Loucy (cell line): ENCODE results near the gene EFS.

Experiments
- H2AFZ ChIP-seq: fragments of 200-600 bp; sonication (generic); 2 replicates; pipeline ENCODE4 v1.6.0; 2016; ENCODE audit warnings: antibody characterized with exemption, mild to moderate bottlenecking, low read length, moderate library complexity
- H3F3A ChIP-seq: fragments of 200-600 bp; 2 replicates; pipeline ENCODE4 v1.6.0; 2016; ENCODE audit warnings: antibody characterized with exemption, low read depth, mild to moderate bottlenecking
- H3K27me3 ChIP-seq: fragments of 200-600 bp; sonication (generic); 2 replicates; pipeline ENCODE4 v1.6.1; 2014; ENCODE audit warnings: low read length, mild to moderate bottlenecking; ENCODE audit not compliant: insufficient read depth, poor library complexity, severe bottlenecking
- H3K36me3 ChIP-seq: fragments of 200-600 bp; sonication (generic); 2 replicates; pipeline ENCODE4 v1.6.1; 2016; ENCODE audit warnings: low read length; ENCODE audit not compliant: insufficient read depth
- H3K4me1 ChIP-seq: fragments of 200-600 bp; sonication (generic); 2 replicates; pipeline ENCODE4 v1.5.1; 2014; ENCODE audit warnings: low read length, mild to moderate bottlenecking; ENCODE audit not compliant: insufficient read depth, poor library complexity, severe bottlenecking
- H3K4me2 ChIP-seq: fragments of 200-600 bp; sonication (generic); 2 replicates; pipeline ENCODE4 v1.6.0; 2014; ENCODE audit warnings: antibody characterized with exemption, low read length, low read depth, mild to moderate bottlenecking; ENCODE audit not compliant: poor library complexity, severe bottlenecking
- H3K4me3 ChIP-seq: fragments of 200-600 bp; sonication (generic); 2 replicates; pipeline ENCODE4 v1.5.1; 2014; ENCODE audit warnings: low read length, mild to moderate bottlenecking, mixed read lengths; ENCODE audit not compliant: poor library complexity, severe bottlenecking
- H3K79me2 ChIP-seq: fragments of 200-600 bp; sonication (generic); 2 replicates; pipeline ENCODE4 v1.6.1; 2014; ENCODE audit warnings: low read length; ENCODE audit not compliant: insufficient read depth
- H3K9ac ChIP-seq: fragments of 200-600 bp; sonication (generic); 2 replicates; pipeline ENCODE4 v1.6.0; 2014; ENCODE audit warnings: mild to moderate bottlenecking, low read depth, low read length, moderate library complexity; ENCODE audit not compliant: poor library complexity, severe bottlenecking
- H3K9me2 ChIP-seq: fragments of 200-600 bp; sonication (generic); replicated peaks from 2 replicates; pipeline ENCODE4 v1.6.1; 2016; ENCODE audit warnings: low read depth, low read length, mixed read lengths
- H3K9me3 ChIP-seq: fragments of 200-600 bp; sonication (generic); 2 replicates; pipeline ENCODE4 v1.6.1; 2014; ENCODE audit warnings: mild to moderate bottlenecking, antibody characterized with exemption, low read length, low read depth; ENCODE audit not compliant: insufficient read depth
- H4K20me1 ChIP-seq: fragments of 200-600 bp; sonication (generic); 2 replicates; pipeline ENCODE4 v1.6.0; 2014; ENCODE audit warnings: antibody characterized with exemption, low read length, mild to moderate bottlenecking; ENCODE audit not compliant: insufficient read depth, poor library complexity, severe bottlenecking
- CTCF ChIP-seq: fragments of 200-600 bp; sonication (generic); conservative IDR thresholded peaks from 2 replicates; pipeline ENCODE4 v1.5.1; 2014; ENCODE audit warnings: mild to moderate bottlenecking, antibody characterized with exemption, low read length
- EZH2phosphoT487 ChIP-seq: fragments of 200-600 bp; IDR thresholded peaks from 2 replicates; pipeline ENCODE4 v1.6.1; 2018; ENCODE audit warnings: antibody characterized with exemption, mild to moderate bottlenecking, moderate library complexity, borderline replicate concordance

EFS gene

GRCh38 chr14:23321572-23322547 lies 43.1 kb downstream of the EFS start:
- Histone ChIP-seq H3K36me3 (peaks cover 25% of the 10 kb centered on the region; the same call in 1 of the 2 replicates), H2AFZ (no peak overlapping the region), H3K4me1 (peaks cover 27% of the 10 kb centered on the region), H4K20me1 (peaks cover 34% of the 10 kb centered on the region), H3K9me2 (no peaks in the 10 kb centered on the region), H3K9ac (peak overlapping the region; percentile 92), H3K9me3 (no peaks in the 10 kb centered on the region), H3K4me2 (peak overlapping the region; percentile 99), H3K79me2 (peaks cover 36% of the 10 kb centered on the region), H3K27me3 (no peaks in the 10 kb centered on the region), H3F3A (peaks cover 4% of the 10 kb centered on the region; the same call in 1 of the 2 replicates), H3K4me3 (peak overlapping the region; percentile 94)
- TF ChIP-seq CTCF, result no peak
- no peak for TF ChIP-seq EZH2phosphoT487

- H3K9me2 ChIP-seq, result no peaks in the 10 kb centered on the region
- TF ChIP-seq CTCF (no peak), EZH2phosphoT487 (no peak)
- H2AFZ ChIP-seq, result peak within 1 kb of the TSS; percentile 58
- H3K4me2 ChIP-seq, result peak within 1 kb of the TSS; percentile 99
- H4K20me1 ChIP-seq, result peaks cover 34% of the 10 kb centered on the region
- peaks cover 36% of the 10 kb centered on the region for H3K79me2 ChIP-seq
- peak within 1 kb of the TSS; percentile 92 for H3K9ac ChIP-seq
- no peaks in the 10 kb centered on the region for H3K9me3 ChIP-seq
- H3K4me1 ChIP-seq, result peaks cover 27% of the 10 kb centered on the region
- H3K4me3 ChIP-seq, result peak within 1 kb of the TSS; percentile 94
- peaks cover 20% of the 10 kb centered on the region; the same call in 1 of the 2 replicates for H3K36me3 ChIP-seq
- H3K27me3 ChIP-seq, result no peaks in the 10 kb centered on the region
- no peaks in the 10 kb centered on the region for H3F3A ChIP-seq
These were observed 44.1 kb downstream of the EFS start, which contains the start of gene PABPN1 for GRCh38 chr14:23320584-23321571. TSS of gene PABPN1 (plus strand) at chr14:23321457. CDS start at chr14:23321470, 13 bp downstream.
